HG03439 (cell line): ENCODE measurements around the gene THOC5.
"Not testable (repeated sequence)": the region's sequence is repeated elsewhere in the genome, so short reads cannot be mapped to it uniquely, and the experiment has no call there.

Experiments
- ATAC-seq: cut with Tn5 transposase; IDR thresholded peaks from one replicate; pipeline ENCODE4 v1.9.1; 2021; ENCODE audit warnings: mild to moderate bottlenecking, moderate library complexity; ENCODE audit not compliant: unreplicated experiment

Gene THOC5

DNA sequence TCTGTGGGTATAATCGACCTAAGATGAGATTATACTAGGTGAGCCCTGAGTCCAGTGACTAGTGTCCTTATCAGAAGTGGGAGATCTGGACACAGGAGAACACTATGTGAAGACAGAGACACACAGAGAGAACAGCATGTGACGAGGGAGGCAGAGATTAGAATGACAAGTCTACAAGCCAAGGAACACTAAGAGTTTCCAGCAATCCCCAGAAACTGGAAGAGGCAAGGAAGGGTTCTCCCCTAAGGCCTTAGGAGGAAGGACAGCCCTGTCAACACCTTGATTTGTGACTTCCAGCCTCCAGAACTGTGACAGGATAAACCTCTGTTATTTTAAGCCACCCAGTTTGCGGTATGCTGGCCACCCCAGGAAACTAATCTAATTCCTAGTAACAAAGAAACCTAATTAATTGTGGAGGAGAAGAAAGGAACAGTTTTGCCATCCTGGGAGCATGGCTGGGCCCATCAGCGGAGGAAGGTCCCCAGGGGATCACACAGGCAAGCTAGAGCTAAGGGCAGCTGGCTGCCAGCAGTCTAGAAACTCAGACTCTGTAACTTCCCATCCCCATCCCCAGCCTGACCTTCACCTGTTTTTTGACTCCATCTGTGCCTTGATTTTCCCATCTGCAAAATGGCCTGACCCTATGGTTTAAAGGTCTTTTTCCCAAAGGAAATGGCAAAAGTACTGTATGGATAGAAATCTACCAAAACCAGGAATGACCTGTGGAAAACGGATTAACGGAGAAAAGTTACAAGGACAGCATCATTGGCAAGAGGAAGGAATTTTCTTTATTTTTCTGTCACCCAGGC, 10.3 kb upstream of the THOC5 start:
- no peak for ATAC-seq

DNA sequence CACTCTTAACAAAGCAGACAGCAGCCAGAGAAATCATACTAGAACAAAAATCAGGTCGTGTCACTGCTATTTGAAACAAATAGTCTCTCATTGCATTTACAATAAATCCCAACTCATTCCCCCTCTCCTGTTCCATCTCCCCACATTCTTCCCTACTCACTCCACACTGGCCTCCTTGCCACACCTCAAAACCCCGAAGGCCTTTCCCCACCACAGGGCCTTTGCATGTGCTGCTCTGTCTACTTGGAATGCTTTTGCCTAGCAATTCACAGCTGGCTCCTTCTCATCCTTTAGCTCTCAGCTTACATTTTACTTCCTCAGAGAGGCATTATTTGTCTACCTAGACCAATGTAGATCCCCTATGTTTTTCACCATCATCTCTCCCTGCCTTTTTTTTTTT, 6.3 kb upstream of the THOC5 start:
- no peak for ATAC-seq

DNA sequence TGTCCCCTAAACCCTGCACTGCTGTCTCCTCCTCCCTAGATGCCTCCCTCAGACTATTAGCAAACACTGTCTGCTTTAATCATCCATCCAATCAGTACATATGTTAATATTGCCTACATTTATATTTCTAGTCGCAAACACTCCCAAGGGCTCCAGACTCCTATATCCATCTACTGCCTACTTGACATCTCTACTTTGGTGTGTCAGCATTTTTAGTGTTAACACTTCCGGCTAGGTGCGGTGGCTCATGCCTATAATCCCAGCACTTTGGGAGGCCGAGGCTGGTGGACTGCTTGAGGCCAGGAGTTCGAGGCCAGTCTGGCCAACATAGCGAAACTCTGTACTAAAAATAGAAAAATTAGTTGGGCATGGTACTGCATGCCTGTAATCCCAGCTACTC, 5.5 kb upstream of the THOC5 start:
- no peak for ATAC-seq

DNA sequence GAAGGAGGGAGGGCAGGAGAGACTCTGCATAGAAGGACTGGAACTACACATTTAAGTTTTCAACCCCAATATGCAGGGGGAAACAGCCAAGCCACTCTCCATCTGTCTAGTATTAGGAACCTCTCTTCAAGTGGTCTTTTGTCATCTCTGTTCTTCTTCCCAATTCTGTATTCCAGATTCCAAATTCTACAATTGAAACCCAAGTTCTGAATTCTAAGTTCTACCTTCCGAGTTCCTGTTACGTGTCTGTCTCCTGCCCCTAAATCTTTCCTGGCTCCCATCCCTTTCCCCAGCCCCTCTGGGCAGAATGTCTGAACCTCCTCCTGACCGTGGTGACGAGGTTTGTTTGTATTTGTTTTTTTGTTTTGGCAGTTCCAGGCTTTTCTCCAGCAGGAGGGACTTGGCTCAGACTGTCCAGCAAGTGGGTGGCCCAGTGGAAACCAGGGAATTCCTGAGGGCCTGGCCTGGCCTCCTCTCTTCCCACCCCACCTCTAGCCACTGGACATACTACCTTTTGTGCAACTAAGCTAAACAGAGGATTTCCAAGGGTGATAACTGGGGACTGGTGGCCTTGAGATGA, 1.6 kb upstream of the THOC5 start:
- ATAC-seq = no peak

DNA sequence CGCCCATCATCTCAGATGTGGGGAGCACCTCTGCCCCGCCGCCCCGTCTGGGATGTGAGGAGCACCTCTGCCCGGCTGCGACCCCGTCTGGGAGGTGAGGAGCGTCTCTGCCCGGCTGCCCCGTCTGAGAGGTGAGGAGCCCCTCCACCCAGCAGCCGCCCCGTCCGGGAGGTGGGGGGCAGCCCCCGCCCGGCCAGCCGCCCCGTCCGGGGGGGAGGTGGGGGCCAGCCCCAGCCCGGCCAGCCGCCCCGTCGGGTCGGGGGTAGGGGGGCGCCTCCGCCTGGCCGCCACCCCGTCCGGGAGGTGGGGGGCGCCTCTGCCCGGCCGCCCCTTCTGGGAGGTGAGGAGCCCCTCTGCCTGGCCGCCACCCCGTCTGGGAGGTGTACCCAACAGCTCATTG, 1.2 kb downstream of the THOC5 start:
- ATAC-seq = not testable (repeated sequence)

DNA sequence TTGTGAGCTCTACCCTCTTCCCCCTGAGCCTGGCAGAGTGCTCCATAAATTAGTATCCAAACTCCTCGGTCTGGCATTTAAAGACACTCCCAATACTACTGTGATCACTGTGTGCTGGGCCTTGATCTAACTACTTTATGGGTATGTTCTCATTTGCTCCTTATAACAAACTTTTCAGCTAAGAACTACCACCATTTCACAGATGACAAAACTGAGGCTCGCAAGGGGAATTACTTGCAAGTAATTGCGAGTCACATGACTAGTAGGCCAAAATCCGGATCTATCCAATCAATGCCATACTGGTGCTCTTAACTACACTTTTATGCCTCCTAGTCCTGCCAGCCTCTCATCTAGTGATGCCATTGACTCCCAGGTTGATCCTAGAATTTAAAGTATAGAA, 3.6 kb downstream of the THOC5 start:
- ATAC-seq = no peak

DNA sequence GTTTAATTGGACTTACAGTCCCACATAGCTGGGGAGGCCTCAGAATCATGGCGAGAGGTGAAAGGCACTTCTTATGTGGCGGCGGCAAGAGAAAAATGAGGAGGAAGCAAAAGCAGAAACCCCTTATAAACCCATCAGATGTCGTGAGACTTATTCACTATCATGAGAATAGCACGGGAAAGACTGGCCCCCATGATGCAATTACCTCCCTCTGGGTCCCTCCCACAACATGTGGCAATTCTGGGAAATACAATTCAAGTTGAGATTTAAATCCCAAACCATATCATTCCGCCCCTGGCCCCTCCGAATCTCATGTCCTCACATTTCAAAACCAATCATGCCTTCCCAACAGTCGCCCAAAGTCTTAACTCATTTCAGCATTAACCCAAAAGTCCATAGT, 8.5 kb downstream of the THOC5 start:
- ATAC-seq = not testable (repeated sequence)

DNA sequence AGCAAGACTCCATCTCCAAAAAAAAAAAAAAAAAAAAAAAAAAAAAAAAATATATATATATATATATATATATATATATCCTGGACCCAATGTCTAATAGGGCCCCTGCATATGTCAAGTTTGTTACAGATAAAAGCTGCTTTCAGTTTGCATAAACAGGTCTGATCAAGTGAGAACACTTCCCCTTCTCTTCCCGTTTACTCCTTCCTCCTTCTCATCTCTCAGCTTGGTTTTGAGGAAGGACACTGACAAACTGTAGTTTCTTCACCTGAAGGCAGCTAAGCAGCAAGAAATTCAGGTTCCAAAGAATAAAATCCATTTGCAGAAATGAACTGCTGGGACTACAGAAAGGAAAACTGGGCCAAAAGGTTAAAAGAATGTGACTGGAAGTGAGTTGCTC, 11.7 kb downstream of the THOC5 start:
- ATAC-seq = no peak

DNA sequence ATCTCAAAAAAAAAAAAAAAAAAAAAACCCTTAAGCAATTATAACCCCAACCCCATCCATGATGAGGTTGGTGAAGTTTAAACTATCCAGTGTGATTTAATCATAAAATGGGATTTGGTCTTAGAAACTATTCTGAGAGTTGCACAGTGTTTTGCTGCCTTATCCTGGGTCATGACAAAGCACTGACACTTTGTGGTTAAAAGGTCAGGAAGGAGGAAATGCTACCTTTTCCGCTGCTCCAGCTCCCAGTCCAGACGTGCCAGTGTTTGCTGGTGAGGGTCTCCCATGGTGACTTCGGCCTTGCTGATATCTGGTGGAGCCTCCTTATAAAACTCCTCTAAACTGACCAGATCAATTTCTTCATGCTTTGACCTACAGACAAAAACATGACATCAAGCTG, 14.5 kb downstream of the THOC5 start:
- no peak for ATAC-seq

DNA sequence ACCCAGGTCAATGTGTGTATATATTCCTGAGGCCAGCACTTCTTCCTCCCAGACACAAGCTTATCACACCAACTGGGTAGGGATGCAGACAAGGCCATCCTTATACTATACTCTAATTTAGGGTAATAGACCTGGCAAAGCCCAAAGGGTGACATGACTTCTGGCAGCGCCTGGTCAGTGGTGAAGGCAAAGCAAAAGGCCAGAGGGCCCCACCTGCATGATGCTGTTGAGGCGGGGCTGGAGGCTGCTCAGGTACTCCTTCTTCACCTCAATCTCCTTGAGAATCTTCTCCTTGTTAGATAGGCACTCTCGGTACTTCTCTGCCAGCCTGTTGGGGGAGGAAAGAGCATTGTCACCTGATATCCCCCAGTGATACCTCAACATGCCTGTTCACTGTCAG, 17.1 kb downstream of the THOC5 start:
- ATAC-seq = no peak

DNA sequence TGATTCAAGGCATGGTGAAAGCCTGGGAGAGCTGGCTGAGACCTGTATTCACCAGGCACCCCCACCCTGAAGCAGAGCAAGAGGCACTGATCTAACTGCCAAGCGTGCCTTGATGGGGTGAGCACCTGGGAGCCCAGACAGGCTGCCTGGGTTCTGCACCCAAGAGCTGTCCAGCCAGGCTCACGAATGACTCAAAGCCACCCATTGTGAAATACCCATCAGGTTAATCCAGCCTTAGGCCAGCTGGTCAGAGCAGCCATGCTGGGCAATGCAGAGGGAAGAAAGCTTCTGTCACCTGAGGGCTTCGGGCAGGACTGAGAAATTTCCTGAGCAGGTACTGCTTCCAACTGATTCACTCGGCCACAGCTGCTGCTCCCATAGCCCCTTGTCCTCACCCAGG, 22.1 kb downstream of the THOC5 start:
- no peak for ATAC-seq

DNA sequence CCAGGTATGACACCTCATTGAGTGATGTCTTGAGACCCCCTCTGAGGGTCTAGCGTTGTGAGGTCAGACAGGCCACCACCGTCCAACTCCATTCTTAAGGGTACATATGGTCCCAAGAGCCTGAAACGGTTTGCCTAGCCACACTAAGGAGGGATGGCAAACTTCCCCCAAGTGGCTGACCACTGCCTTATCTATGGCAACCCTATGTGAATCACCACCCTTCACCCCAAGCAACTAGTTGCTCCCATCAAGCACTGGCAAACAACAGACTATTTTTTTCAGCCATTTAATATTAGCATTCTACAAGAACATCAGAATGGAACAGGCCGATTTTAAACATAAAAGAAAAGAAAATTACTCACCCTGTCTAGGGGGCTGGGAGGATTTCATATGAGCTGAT, 22.8 kb downstream of the THOC5 start:
- ATAC-seq = no peak

DNA sequence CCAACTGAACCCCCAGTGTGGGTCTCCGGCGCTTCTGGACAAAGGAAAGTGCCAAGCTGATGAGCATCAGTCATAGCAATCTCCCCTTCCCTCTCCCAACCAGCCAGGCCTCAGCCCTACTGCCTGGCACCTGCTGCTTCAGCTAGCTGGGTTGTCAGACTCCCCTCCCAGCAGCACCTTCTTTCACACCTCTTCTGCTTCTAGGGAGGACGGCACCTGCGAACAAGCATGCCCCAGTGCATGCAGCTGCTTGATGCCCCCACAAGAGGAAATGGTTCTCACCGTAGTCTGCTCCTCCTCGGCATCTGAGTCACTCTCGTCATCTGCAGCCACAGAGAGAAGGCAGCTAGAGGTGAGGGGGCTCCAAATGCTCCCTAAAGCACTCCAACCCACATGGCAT, 25.4 kb downstream of the THOC5 start:
- ATAC-seq = no peak

DNA sequence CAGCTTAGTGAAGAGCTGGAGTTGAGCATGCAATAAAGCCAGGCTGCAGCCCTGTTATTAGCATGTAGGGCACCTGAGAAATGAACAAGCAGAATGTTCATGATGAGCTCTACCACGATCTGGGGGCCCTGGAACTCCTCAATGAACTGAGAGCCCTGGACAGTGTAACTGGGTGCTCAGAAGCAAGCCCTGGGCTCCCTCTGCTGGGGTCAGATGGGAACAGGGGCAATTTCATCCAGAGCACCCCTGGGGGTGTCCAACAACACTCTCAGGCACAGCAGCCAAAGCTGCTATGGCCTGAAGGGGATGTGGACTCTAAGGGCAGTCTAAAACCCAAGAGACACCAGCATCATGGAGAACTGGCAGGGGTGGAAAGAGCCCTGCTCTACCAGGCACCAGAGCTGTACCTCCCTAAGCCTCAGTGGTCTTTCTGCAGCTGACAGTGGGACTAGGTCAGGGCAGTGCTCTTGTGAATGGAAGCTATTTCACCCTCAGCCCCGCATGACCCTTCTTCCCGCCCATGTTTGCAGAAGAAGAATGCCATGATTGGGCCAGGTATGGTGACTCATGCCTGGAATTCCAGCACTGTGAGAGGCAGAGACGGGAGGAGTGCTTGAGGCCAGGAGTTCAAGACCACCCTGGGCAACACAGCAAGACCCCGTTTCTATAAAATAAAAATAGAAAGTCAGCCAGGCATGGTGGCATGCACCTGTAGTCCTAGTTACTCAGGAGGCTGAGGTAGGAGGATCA, 28.9 kb downstream of the THOC5 start:
- ATAC-seq = no peak

DNA sequence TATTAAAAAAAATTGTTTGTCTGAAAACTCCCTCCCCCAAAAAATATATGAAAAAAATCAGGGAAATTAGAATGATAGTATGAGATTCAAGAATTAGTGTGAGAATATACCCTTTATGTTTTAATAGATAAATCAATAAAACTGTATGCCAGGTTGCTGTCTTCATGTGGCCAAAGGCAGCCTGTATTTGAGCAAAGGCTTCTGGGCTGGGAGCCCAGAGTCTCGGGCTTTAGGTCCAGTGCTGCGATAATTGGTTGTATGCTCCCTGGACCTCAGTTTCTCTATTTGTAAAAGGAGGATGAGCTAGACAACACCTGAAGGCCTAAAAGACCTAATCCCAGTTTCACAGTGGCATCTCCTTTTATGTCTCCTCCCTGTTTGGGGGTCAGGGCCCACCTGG, 29.8 kb downstream of the THOC5 start:
- no peak for ATAC-seq

DNA sequence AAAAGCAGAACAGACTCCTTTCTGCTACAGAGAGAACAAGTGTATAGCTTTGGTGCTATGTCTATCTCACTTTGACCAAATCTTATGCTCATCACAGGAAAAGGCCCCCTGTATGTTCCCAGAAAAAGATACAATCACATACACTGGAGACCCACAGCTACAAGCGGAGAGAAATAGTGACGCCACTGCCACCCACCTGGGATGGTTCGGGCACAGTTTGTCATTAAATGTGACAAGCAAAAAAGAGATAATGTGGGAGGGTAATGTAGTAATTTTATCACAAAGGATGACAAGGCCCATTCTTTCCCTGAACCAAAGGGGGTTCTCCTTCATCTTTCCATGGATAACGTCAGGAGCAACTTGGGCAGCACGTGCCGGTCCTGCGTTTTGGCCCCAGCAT, 32.0 kb downstream of the THOC5 start:
- no peak for ATAC-seq

DNA sequence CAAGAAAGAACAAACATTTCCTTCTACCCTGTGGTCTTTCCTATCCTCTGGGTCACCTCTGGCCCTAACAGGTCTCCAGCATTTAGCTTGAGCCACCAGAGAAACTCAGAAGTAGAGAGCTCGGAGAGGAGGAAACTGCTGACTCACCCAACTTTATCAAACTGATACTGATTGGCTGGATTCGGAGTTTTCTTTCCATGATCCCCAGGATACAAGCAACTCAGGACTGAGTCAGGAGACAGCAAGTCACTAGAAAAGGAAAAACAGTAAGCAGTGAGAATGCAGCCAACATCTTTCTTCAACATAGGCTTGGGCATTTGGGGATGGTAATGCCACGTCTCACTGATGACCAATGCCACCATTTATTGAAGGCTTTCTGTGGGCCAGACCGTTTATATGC, 32.7 kb downstream of the THOC5 start:
- ATAC-seq = no peak

DNA sequence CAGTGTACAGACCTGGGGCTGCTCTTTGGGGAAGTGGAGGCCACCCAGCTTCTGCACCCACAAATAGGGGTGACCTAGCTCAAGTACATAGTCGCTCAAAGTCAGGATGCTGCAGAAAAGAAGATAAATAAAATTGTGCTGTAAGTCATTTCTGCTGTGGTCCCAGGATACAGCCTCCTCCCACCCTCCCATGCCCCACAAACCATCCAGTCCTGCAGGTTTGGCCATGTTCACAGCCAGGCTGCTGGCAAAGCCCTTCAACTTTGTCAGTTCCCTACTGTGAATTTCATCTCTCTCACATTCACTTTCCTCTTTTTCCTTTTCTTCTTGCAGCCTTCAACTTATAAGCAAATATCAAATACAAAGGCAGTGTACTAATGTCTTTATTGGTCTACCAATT, 33.6 kb downstream of the THOC5 start:
- ATAC-seq = no peak

DNA sequence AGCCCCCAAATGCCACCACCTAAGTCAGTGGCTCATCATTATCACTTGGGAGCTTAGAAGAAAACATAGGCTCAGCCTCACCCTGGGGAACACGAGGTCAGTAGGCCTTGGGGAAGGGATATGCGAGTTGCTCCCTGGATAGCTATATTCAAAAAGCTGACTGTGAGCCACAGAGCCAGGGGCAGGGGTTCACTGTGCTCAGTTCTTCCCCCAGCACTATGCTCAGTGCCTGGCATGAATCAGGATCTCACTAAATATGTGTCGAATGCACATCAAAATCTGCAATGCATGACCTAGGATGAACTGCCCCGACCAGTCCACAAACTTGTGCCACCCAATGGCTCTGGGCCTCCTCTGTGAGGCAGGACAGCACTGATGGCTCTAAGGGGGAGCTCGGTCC, 35.1 kb downstream of the THOC5 start:
- no peak for ATAC-seq

DNA sequence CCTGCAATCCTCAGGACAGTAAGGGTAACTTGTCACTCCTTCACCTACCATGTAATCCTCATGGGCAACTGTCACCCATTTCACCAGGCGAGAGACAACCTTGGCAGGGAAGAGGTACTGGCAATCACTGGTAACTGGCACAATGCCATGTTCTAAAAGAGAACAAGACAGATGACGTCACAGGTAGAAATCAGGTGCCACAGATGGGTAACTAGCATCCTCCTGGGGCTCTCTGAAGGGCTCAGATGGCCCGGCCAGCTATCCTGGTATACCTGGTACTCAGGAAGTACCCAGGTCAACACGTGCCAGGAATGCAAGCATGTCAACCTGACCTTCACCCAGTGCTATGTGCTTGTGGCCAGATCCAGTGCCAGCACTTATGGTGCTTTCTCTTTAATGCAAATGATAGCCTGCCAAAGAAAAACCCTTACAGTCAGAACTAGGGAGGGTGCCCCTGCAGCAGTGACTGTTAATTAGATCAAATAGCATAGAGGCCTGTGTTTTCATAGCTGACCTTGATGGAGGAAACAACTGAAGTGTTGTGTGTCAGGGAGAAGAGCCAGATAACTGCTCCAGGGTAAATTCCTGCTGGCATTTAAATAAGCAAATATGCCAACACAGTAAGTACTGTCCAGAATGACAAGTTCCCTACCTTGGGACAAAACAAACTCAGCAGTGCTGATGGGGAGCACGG, 36.2 kb downstream of the THOC5 start:
- no peak for ATAC-seq

DNA sequence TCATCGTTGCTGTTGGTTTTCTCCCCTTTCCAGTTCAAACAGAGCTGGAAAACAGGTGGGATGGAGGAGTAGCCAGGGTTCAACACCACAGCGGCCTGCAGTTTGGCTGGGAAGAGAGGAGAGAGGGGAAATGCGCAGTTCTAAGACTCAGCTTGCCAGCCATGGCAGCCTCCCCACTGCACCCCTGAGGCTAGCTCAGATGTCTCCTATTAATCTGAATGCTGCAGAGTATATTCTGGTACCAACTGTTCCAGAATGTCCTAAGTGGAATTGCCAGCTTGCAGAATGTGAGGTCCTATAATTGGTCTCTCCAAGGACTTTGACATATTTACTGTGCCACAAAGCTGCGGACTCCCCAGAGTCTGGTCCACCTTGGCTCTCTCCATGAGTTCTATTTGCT, 41.5 kb downstream of the THOC5 start:
- no peak for ATAC-seq
